ENCODE measurements around the gene SPG11.

- TF ChIP-seq MAX (IDR thresholded peaks at IDR 0.05; ENCODE audit: low read depth, low read length) (no peak), CTCF (IDR thresholded peaks at IDR 0.05; ENCODE audit: low read depth, low read length) (no peak), POLR2A (IDR thresholded peaks at IDR 0.05; ENCODE audit: extremely low read depth, insufficient read length) (no peak), MYC (IDR thresholded peaks at IDR 0.05; ENCODE audit: low read depth, low read length) (no peak)
Measured at GRCh38 chr15:44525018-44525417, 138.4 kb downstream of the SPG11 start.
